ENCODE data around the gene MBD3L3. TPM values are rescaled to one million over a fixed set of nuclear protein-coding genes. Genes with fewer than 3 reads are reported as not detected.

The MBD3L3 gene
- total RNA-seq, 1 experiment from 2014 or later = not detected

GRCh38 chr19:7101498-7102253 lies 43.2 kb upstream of the MBD3L3 start:
- Mint-ChIP-seq H3K27ac (ENCODE audit: unreplicated experiment) (peak overlapping the region; percentile 98), H3K4me3 (ENCODE audit: unreplicated experiment) (peak overlapping the region; percentile 97)
- peaks cover 23% of the 10 kb centered on the region for H3K4me1 ChIP-seq

GRCh38 chr19:7099597-7099921 lies 41.1 kb upstream of the MBD3L3 start:
- Histone ChIP-seq H3K4me3 (ENCODE audit: low read depth, low read length) (peak overlapping the region; percentile 82), H3K36me3 (ENCODE audit: control insufficient read depth, insufficient read depth, low read length) (no peaks in the 10 kb centered on the region), H3K4me1 (peaks cover 23% of the 10 kb centered on the region), H3K9me3 (peaks cover 5% of the 10 kb centered on the region), H3K27me3 (replicated peaks; ENCODE audit: control insufficient read depth, insufficient read depth, low read length) (no peaks in the 10 kb centered on the region)
- BruUV-seq (replicated peaks) = no TSS peak
- intact Hi-C loops (cut with micrococcal nuclease; ENCODE audit: unreplicated experiment) = no loop called here
- CTCF ChIA-PET = interaction anchor here (0.6 to 1.1 kb wide), 8 partner anchors 30 to 989 kb away, joined by 3 to 12 read pairs (median 4); partner anchors contain the start of genes INSR and ZNF557
- no peak for TF ChIP-seq CTCF (IDR thresholded peaks at IDR 0.05; ENCODE audit: insufficient read depth in 1 of 2, low read depth in 1 of 2, low read length in 1 of 2, severe bottlenecking in 1 of 2, unreplicated experiment in 1 of 2)
- Mint-ChIP-seq H3K27ac (ENCODE audit: unreplicated experiment) (peak overlapping the region; percentile 98), H3K4me3 (ENCODE audit: unreplicated experiment) (peak overlapping the region; percentile 97), H3K9me3 (ENCODE audit: unreplicated experiment) (peaks cover 25% of the 10 kb centered on the region), H3K36me3 (ENCODE audit: insufficient read depth, unreplicated experiment) (peaks cover 27% of the 10 kb centered on the region), H3K27me3 (ENCODE audit: insufficient read depth, unreplicated experiment) (no peaks in the 10 kb centered on the region), H3K4me1 (ENCODE audit: low read depth, unreplicated experiment) (peaks cover 12% of the 10 kb centered on the region)
- POLR2A ChIA-PET = interaction anchor here (0.5 to 1.4 kb wide), 11 partner anchors 15 to 769 kb away, joined by 3 to 28 read pairs (median 4); partner anchors contain the start of gene ZNF557
- no peak for DNase-seq

More at GRCh38 chr19:7101498-7102253, 43.2 kb upstream of the MBD3L3 start:
- H3K27me3 Mint-ChIP-seq (ENCODE audit: insufficient read depth, unreplicated experiment) = no peaks in the 10 kb centered on the region
- Histone ChIP-seq H3K4me3 (ENCODE audit: low read depth, low read length) (no peak overlapping the region), H3K36me3 (ENCODE audit: control insufficient read depth, insufficient read depth, low read length) (no peaks in the 10 kb centered on the region), H3K27me3 (replicated peaks; ENCODE audit: control insufficient read depth, insufficient read depth, low read length) (no peaks in the 10 kb centered on the region), H3K9me3 (no peaks in the 10 kb centered on the region)
- intact Hi-C loops (cut with micrococcal nuclease; ENCODE audit: unreplicated experiment) = loop anchor here (1.0 to 2.0 kb wide), 2 partner anchors 47 to 240 kb away; no protein-coding TSS in a partner anchor
- ChIA-PET CTCF (interaction anchor here (0.6 to 1.9 kb wide), 11 partner anchors 44 to 698 kb away, joined by 3 to 15 read pairs (median 5); no protein-coding TSS in a partner anchor), POLR2A (no interaction called here)
- peaks cover 12% of the 10 kb centered on the region for H3K4me1 Mint-ChIP-seq (ENCODE audit: low read depth, unreplicated experiment)
- peaks cover 19% of the 10 kb centered on the region for H3K9me3 Mint-ChIP-seq (ENCODE audit: unreplicated experiment)
- no peak for TF ChIP-seq CTCF (IDR thresholded peaks at IDR 0.05; ENCODE audit: insufficient read depth in 1 of 2, low read depth in 1 of 2, low read length in 1 of 2, severe bottlenecking in 1 of 2, unreplicated experiment in 1 of 2)
- BruUV-seq (replicated peaks) = no TSS peak
- H3K36me3 Mint-ChIP-seq (ENCODE audit: insufficient read depth, unreplicated experiment) = peaks cover 27% of the 10 kb centered on the region
- peak; percentile 17 to 38 for DNase-seq

GRCh38 chr19:7098701-7099596 lies 40.5 kb upstream of the MBD3L3 start:
- ChIA-PET POLR2A (interaction anchor here (0.5 to 1.4 kb wide), 12 partner anchors 15 to 769 kb away, joined by 3 to 28 read pairs (median 4); partner anchors contain the start of gene ZNF557), CTCF (interaction anchor here (0.6 to 1.1 kb wide), 10 partner anchors 30 to 1218 kb away, joined by 3 to 12 read pairs (median 4); partner anchors contain the start of genes INSR and ZNF557)
- Histone ChIP-seq H3K4me3 (ENCODE audit: low read depth, low read length) (peak overlapping the region; percentile 82), H3K27me3 (replicated peaks; ENCODE audit: control insufficient read depth, insufficient read depth, low read length) (no peaks in the 10 kb centered on the region), H3K9me3 (peaks cover 7% of the 10 kb centered on the region), H3K4me1 (peaks cover 23% of the 10 kb centered on the region), H3K36me3 (ENCODE audit: control insufficient read depth, insufficient read depth, low read length) (no peaks in the 10 kb centered on the region)
- intact Hi-C loops (cut with micrococcal nuclease; ENCODE audit: unreplicated experiment) = no loop called here
- no peak for TF ChIP-seq CTCF (IDR thresholded peaks at IDR 0.05; ENCODE audit: insufficient read depth in 1 of 2, low read depth in 1 of 2, low read length in 1 of 2, severe bottlenecking in 1 of 2, unreplicated experiment in 1 of 2)
- BruUV-seq (replicated peaks) = no TSS peak
- H3K27me3 Mint-ChIP-seq (ENCODE audit: insufficient read depth, unreplicated experiment) = no peaks in the 10 kb centered on the region
- peak overlapping the region; percentile 98 for H3K27ac Mint-ChIP-seq (ENCODE audit: unreplicated experiment)
- peaks cover 27% of the 10 kb centered on the region for H3K36me3 Mint-ChIP-seq (ENCODE audit: insufficient read depth, unreplicated experiment)
- DNase-seq = peak; percentile 94
- peak overlapping the region; percentile 97 for H3K4me3 Mint-ChIP-seq (ENCODE audit: unreplicated experiment)
- H3K9me3 Mint-ChIP-seq (ENCODE audit: unreplicated experiment) = peaks cover 25% of the 10 kb centered on the region
- H3K4me1 Mint-ChIP-seq (ENCODE audit: low read depth, unreplicated experiment) = peaks cover 12% of the 10 kb centered on the region
